Smooth muscle cell (in vitro differentiated cells): ENCODE data around the gene PPOX. TPM values are rescaled to one million over a fixed set of nuclear protein-coding genes. Genes with fewer than 3 reads are reported as not detected.

Experiments
- DNase-seq: peaks from one replicate; lab custom pipeline; 2025; ENCODE audit not compliant: unreplicated experiment; lab: John Stamatoyannopoulos, UW
- H2AFZ ChIP-seq: fragments of 200-600 bp; sonication (generic); 2 replicates; pipeline ENCODE4 v1.6.0; 2016; ENCODE audit warnings: antibody characterized with exemption, low read depth, mild to moderate bottlenecking
- H3F3A ChIP-seq: fragments of 200-600 bp; sonication (generic); 2 replicates; pipeline ENCODE4 v1.6.0; 2017; ENCODE audit warnings: antibody characterized with exemption, low read depth
- H3K27ac ChIP-seq: fragments of 200-600 bp; sonication (generic); 2 replicates; pipeline ENCODE4 v1.5.1; 2016; ENCODE audit warnings: low read depth, mild to moderate bottlenecking
- H3K27me3 ChIP-seq: fragments of 200-600 bp; sonication (generic); 2 replicates; pipeline ENCODE4 v1.6.1; 2016; ENCODE audit warnings: low read depth, mild to moderate bottlenecking
- H3K36me3 ChIP-seq: fragments of 200-600 bp; sonication (generic); 2 replicates; pipeline ENCODE4 v1.5.1; 2016; ENCODE audit warnings: low read depth
- H3K4me1 ChIP-seq: fragments of 200-600 bp; sonication (generic); 2 replicates; pipeline ENCODE4 v1.5.1; 2016; ENCODE audit warnings: low read depth
- H3K4me2 ChIP-seq: fragments of 200-600 bp; sonication (generic); 2 replicates; pipeline ENCODE4 v1.6.0; 2016; ENCODE audit warnings: mild to moderate bottlenecking
- H3K4me3 ChIP-seq: fragments of 200-600 bp; sonication (generic); 2 replicates; pipeline ENCODE4 v1.5.1; 2016; ENCODE audit warnings: mild to moderate bottlenecking
- H3K79me2 ChIP-seq: fragments of 200-600 bp; sonication (generic); 2 replicates; pipeline ENCODE4 v1.6.0; 2016; ENCODE audit warnings: low read depth, mild to moderate bottlenecking
- H3K9ac ChIP-seq: fragments of 200-600 bp; sonication (generic); 2 replicates; pipeline ENCODE4 v1.6.0; 2016; ENCODE audit warnings: low read depth
- H3K9me3 ChIP-seq: fragments of 200-600 bp; sonication (generic); replicated peaks from 2 replicates; pipeline ENCODE4 v1.5.1; 2016; ENCODE audit warnings: low read depth
- H4K20me1 ChIP-seq: fragments of 200-600 bp; sonication (generic); 2 replicates; pipeline ENCODE4 v1.6.0; 2016; ENCODE audit warnings: low read depth
- WGBS: methylation state at CpG from one replicate; pipeline ENCODE4 v1.1.7; 2016; ENCODE audit warnings: low lambda C conversion rate; 5-methylcytosine and 5-hydroxymethylcytosine counted together
- polyA plus RNA-seq: library from polyadenylated mRNA; unstranded; fragments of >200 nt; fragmentation: Nextera tagmentation; extraction: Ambion mirVana; gene quantifications from 2 replicates; pipeline ENCODE4 v1.2.1, GENCODE V29; 2016
- total RNA-seq: library from RNA; depleted of rRNA; stranded (reverse); fragments of >200 nt; gene quantifications from 2 replicates; pipeline ENCODE4 v1.2.3, GENCODE V29; 2014
- TF ChIP-seq, protein P1 (sequence below): fragments of 200-600 bp; sonication (generic); IDR thresholded peaks from 2 replicates; pipeline ENCODE4 v1.5.1; 2017; ENCODE audit warnings: borderline replicate concordance, mild to moderate bottlenecking, antibody characterized with exemption; ENCODE audit not compliant: insufficient read depth, poor library complexity, severe bottlenecking

The PPOX gene
- total and polyA plus RNA-seq, 2 experiments from 2014 or later = 16.5 to 23.8 TPM

DNA sequence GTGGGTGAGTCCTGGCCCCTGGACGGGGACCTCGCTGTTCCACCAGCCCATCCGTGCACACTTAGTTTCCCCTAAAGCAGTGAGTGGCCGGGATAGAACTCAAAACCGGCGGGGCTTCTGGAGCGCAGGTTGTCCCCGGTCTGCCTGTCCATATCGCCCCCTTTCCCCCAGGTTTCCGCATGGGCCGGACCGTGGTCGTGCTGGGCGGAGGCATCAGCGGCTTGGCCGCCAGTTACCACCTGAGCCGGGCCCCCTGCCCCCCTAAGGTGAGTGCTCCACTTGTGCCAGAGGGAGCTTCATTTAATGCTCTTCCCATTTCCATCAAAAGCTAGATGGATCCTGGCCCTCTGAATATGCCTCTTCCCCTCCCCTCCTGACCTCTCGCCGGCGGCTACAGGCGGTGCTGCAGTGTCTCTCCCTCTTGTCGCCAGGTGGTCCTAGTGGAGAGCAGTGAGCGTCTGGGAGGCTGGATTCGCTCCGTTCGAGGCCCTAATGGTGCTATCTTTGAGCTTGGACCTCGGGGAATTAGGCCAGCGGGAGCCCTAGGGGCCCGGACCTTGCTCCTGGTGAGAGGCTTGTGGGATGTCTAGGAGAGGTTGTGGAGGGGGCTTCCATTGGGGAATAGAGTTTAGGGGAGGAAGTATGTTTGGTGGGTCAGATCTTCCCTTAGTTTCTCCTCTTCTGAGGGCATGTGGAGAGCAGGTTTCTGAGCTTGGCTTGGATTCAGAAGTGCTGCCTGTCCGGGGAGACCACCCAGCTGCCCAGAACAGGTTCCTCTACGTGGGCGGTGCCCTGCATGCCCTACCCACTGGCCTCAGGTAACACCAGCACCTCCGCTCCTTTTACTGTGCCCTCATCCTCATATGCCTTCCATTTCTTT is 683 bp downstream of the PPOX start:
- DNase-seq = no peak
- H3K36me3 ChIP-seq = no peaks in the 10 kb centered on the region
- WGBS = 11% methylated on average over 33 of the region's 33 CpGs

GRCh38 chr1:161168906-161169305 is 2.7 kb downstream of the PPOX start:
- TF ChIP-seq, protein P1, sequence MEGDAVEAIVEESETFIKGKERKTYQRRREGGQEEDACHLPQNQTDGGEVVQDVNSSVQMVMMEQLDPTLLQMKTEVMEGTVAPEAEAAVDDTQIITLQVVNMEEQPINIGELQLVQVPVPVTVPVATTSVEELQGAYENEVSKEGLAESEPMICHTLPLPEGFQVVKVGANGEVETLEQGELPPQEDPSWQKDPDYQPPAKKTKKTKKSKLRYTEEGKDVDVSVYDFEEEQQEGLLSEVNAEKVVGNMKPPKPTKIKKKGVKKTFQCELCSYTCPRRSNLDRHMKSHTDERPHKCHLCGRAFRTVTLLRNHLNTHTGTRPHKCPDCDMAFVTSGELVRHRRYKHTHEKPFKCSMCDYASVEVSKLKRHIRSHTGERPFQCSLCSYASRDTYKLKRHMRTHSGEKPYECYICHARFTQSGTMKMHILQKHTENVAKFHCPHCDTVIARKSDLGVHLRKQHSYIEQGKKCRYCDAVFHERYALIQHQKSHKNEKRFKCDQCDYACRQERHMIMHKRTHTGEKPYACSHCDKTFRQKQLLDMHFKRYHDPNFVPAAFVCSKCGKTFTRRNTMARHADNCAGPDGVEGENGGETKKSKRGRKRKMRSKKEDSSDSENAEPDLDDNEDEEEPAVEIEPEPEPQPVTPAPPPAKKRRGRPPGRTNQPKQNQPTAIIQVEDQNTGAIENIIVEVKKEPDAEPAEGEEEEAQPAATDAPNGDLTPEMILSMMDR = no peak
- peaks cover 11% of the 10 kb centered on the region for H3K4me1 ChIP-seq
- H3K9me3 ChIP-seq = no peaks in the 10 kb centered on the region
- H3F3A ChIP-seq = peaks cover 10% of the 10 kb centered on the region
- no peak overlapping the region for H3K4me3 ChIP-seq
- H3K27me3 ChIP-seq = no peaks in the 10 kb centered on the region
- no peak overlapping the region for H2AFZ ChIP-seq
- H4K20me1 ChIP-seq = no peaks in the 10 kb centered on the region
- H3K4me2 ChIP-seq = no peak overlapping the region
- H3K9ac ChIP-seq = no peak overlapping the region
- no peaks in the 10 kb centered on the region for H3K36me3 ChIP-seq
- no peaks in the 10 kb centered on the region for H3K79me2 ChIP-seq
- H3K27ac ChIP-seq = no peak overlapping the region
- no peak for DNase-seq
- WGBS = 97% methylated on average over 9 of the region's 9 CpGs

More for the DNA sequence above, 683 bp downstream of the PPOX start:
- Histone ChIP-seq H3K4me1 (peaks cover 11% of the 10 kb centered on the region), H3K9me3 (no peaks in the 10 kb centered on the region), H4K20me1 (no peaks in the 10 kb centered on the region), H3F3A (peaks cover 10% of the 10 kb centered on the region), H3K4me2 (peak overlapping the region; percentile 96), H3K27me3 (no peaks in the 10 kb centered on the region), H2AFZ (peak overlapping the region; percentile 43), H3K27ac (peak overlapping the region; percentile 99), H3K4me3 (peak overlapping the region; percentile 58), H3K79me2 (no peaks in the 10 kb centered on the region), H3K9ac (peak overlapping the region; percentile 96)
- TF ChIP-seq, protein P1 = no peak

GRCh38 chr1:161171191-161171590 is 5.0 kb downstream of the PPOX start:
- Histone ChIP-seq H3K4me2 (no peak overlapping the region), H3K9ac (no peak overlapping the region), H3F3A (no peaks in the 10 kb centered on the region), H3K9me3 (no peaks in the 10 kb centered on the region), H4K20me1 (no peaks in the 10 kb centered on the region), H3K4me1 (peaks cover 7% of the 10 kb centered on the region), H3K79me2 (no peaks in the 10 kb centered on the region), H3K36me3 (no peaks in the 10 kb centered on the region), H3K27ac (no peak overlapping the region), H3K27me3 (no peaks in the 10 kb centered on the region), H3K4me3 (no peak overlapping the region), H2AFZ (no peak overlapping the region)
- WGBS = 89% methylated on average over 5 of the region's 5 CpGs
- DNase-seq = no peak
- TF ChIP-seq, protein P1 = peak; percentile 11
